Breast epithelium (tissue), 4 donors: Measurements from ENCODE around the gene COL11A1. TPM values are rescaled to one million over a fixed set of nuclear protein-coding genes. Genes with fewer than 3 reads are reported as not detected.

Source experiments
- DNase-seq, 2 donors: peaks; one replicate each; pipeline ENCODE4 v3.0.0-alpha.2; 2019; ENCODE audit warnings: low spot score in 2 of 2
- H3K27ac ChIP-seq, 2 donors: fragments of 200-600 bp; sonication (generic) in 1 of 2; one replicate each; pipeline ENCODE4 v1.5.1; 2016 to 2019; ENCODE audit warnings: mild to moderate bottlenecking in 1 of 2
- H3K27me3 ChIP-seq, 2 donors: fragments of 200-600 bp; sonication (generic) in 1 of 2; one replicate each; pipeline versions ENCODE4 v1.5.1 to v1.6.0; 2017 to 2019; ENCODE audit warnings: control low read depth in 1 of 2, mild to moderate bottlenecking in 1 of 2
- H3K36me3 ChIP-seq: fragments of 200-600 bp; one replicate; pipeline ENCODE4 v1.5.1; 2019
- H3K4me1 ChIP-seq, 2 donors: fragments of 200-600 bp; sonication (generic); one replicate each; pipeline ENCODE4 v1.5.1; 2016 to 2019; ENCODE audit warnings: control low read depth in 1 of 2
- H3K4me3 ChIP-seq, 3 donors: fragments of 200-600 bp; sonication (generic); 1 replicate in 2 of 3; 2 replicates in 1 of 3; pipeline ENCODE4 v1.5.1; 2016 to 2019; ENCODE audit warnings: mild to moderate bottlenecking in 3 of 3, moderate library complexity in 2 of 3
- H3K9me3 ChIP-seq, 2 donors: fragments of 200-600 bp; sonication (generic) in 1 of 2; one replicate each; pipeline ENCODE4 v1.5.1; 2016 to 2019; ENCODE audit warnings: control low read depth in 1 of 2
- POLR2A ChIP-seq: fragments of 450-650 bp; IDR thresholded peaks from one replicate; pipeline ENCODE4 v1.6.1; 2016; ENCODE audit warnings: antibody characterized with exemption, mild to moderate bottlenecking, moderate library complexity
- POLR2AphosphoS5 ChIP-seq, 3 donors: sonication (generic); formaldehyde crosslinking; IDR thresholded peaks; one replicate each; pipeline ENCODE4 v1.6.1; 2017; ENCODE audit warnings: antibody characterized with exemption in 3 of 3
- intact Hi-C: fragments of 100-400 bp; cut with DNase I; formaldehyde crosslinking; loops from one replicate; pipeline ENCODE4 v1.15.1; 2023; ENCODE audit warnings: low total_unique reads
- total RNA-seq, 3 donors: library from RNA; depleted of rRNA; stranded (reverse); fragments of >200 nt; gene quantifications; one replicate each; pipeline ENCODE4 v1.1.0, GENCODE V29; 2016
- TF ChIP-seq, protein P1 (sequence below), 3 donors: fragments of 450-650 bp; IDR thresholded peaks; one replicate each; pipeline ENCODE4 v1.5.1; 2016 to 2017; ENCODE audit warnings: antibody characterized with exemption in 3 of 3, mild to moderate bottlenecking in 3 of 3, moderate library complexity in 3 of 3

Gene COL11A1
- total RNA-seq, 3 donors from 2014 or later: 0.48 to 0.98 (median 0.88) TPM

DNA sequence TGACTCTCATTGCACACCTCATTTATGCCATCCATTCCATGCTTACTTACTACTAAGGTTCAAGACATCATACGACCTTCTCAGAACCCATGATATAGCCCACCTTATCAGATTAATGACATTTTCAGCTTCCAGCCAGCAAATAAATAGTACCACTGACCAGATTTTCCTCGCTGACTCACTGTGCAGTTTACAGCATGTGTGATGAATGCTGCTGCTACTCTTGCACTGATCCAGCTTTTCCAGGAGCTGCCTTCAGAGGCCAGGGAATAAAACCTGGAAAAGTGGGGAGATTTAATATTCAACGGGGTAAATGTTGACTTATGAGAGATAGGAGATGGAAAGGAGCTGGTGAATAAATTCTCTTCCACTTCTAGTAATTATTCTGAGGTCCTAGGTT, 247.1 kb downstream of the COL11A1 start:
- intact Hi-C loops: no loop called here
- TF ChIP-seq POLR2A (no peak), POLR2AphosphoS5 (IDR thresholded peaks at IDR 0.05) (no peak)
- TF ChIP-seq, protein P1, sequence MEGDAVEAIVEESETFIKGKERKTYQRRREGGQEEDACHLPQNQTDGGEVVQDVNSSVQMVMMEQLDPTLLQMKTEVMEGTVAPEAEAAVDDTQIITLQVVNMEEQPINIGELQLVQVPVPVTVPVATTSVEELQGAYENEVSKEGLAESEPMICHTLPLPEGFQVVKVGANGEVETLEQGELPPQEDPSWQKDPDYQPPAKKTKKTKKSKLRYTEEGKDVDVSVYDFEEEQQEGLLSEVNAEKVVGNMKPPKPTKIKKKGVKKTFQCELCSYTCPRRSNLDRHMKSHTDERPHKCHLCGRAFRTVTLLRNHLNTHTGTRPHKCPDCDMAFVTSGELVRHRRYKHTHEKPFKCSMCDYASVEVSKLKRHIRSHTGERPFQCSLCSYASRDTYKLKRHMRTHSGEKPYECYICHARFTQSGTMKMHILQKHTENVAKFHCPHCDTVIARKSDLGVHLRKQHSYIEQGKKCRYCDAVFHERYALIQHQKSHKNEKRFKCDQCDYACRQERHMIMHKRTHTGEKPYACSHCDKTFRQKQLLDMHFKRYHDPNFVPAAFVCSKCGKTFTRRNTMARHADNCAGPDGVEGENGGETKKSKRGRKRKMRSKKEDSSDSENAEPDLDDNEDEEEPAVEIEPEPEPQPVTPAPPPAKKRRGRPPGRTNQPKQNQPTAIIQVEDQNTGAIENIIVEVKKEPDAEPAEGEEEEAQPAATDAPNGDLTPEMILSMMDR (IDR thresholded peaks at IDR 0.05): no peak
- H3K4me1 ChIP-seq: no peaks in the 10 kb centered on the region

DNA sequence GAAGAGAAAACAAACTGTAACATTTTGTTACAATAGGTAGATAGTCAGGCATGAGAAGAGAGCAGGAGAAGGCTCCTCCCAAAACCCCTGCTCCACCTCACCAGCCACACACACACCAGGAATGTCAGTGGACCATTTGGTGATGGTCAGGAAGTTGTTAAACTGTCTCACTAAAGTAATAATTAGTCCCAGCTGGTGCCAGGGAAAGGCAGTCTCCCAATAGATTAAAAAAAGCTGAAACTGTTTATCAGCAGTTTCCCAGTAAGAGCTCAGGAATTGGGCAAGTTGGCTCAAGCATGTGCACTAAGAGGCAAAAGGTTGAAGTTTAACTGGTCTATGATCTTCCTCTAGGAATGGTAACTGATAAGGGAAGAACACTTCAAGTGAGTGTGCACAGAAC, 249.6 kb downstream of the COL11A1 start:
- Histone ChIP-seq H3K4me3 (no peak overlapping the region), H3K9me3 (peaks cover 4 to 19% of the 10 kb centered on the region in 2 donors), H3K4me1 (no peaks in the 10 kb centered on the region), H3K27me3 (no peaks in the 10 kb centered on the region), H3K36me3 (no peaks in the 10 kb centered on the region), H3K27ac (no peak overlapping the region)
- DNase-seq: no peak
- TF ChIP-seq POLR2A (no peak), POLR2AphosphoS5 (IDR thresholded peaks at IDR 0.05) (no peak)
- TF ChIP-seq, protein P1 (IDR thresholded peaks at IDR 0.05): no peak
- intact Hi-C loops: no loop called here

More for the DNA sequence above, 247.1 kb downstream of the COL11A1 start:
- Histone ChIP-seq H3K36me3 (no peaks in the 10 kb centered on the region), H3K4me3 (no peak overlapping the region), H3K27me3 (no peaks in the 10 kb centered on the region), H3K9me3 (peaks cover 0 to 9% of the 10 kb centered on the region in 2 donors), H3K27ac (no peak overlapping the region)
- DNase-seq: no peak

DNA sequence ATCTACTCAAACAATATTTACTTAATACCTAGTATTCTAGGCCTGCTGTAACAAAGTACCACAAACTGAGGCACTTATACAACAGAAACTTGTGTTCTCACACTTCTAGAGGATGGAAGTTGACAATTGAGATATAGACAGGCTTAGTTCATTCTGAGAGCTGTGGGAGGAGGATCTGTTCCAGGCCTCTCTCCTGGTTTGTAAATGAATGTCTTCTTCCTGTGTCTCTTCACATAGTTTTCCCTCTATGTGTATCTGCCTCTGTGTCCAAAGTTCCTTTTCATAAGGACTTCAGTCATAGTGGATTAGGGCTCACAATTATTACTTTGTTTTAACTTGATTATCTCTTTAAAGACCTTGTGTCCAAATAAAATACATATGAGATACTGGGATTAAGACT, 251.1 kb downstream of the COL11A1 start:
- H3K36me3 ChIP-seq: no peaks in the 10 kb centered on the region
- no peak for DNase-seq
- no peak overlapping the region for H3K4me3 ChIP-seq
- peaks cover 7 to 21% of the 10 kb centered on the region in 2 donors for H3K9me3 ChIP-seq
- no peak overlapping the region for H3K27ac ChIP-seq
- intact Hi-C loops: no loop called here
- no peaks in the 10 kb centered on the region for H3K27me3 ChIP-seq
- TF ChIP-seq, protein P1 (IDR thresholded peaks at IDR 0.05): no peak
- TF ChIP-seq POLR2AphosphoS5 (IDR thresholded peaks at IDR 0.05): no peak
- no peak for TF ChIP-seq POLR2A
- H3K4me1 ChIP-seq: no peaks in the 10 kb centered on the region

DNA sequence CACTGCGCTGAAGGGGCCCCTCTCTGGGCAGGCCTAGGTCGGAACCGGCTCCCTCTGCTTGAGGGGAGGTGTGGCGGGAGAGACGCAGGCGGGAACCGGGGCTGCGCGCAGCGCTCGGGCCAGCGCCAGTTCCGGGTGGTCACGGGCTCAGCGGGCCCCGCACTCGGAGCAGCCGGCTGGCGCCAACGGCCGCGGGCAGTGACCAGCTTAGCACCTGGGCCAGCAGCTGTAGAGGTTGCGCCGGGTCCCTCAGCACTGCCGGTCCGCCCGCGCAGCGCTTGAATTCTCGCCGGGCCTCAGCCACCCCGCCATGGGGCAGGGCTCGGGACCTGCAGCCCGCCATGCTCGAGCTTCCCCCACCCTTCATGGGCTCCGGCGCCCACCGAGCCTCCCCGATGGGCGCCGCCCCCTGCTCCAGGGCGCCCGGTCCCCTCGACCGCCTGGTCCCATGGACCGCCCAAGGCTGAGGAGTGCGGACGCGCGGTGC, 254.6 kb downstream of the COL11A1 start:
- intact Hi-C loops: no loop called here
- H3K27me3 ChIP-seq: no peaks in the 10 kb centered on the region

DNA sequence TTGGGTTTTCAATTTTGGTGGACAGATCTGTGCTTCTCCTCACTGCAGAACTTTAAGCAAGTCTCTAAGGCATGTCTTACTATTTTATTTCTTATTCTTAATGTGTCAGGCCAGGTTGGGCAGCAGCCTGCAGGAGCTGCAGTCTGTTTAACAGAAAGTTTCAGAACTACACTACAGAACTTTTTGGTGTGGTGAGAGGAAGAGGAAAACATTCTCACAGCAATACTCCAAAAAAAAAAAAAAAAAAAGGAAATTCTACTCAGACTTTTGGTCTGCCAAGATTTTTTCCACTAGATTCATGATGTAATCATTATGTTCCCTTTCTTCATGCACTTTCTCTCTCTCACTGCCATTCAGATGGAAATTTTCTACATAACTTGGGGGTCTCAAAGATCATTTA, 255.2 kb downstream of the COL11A1 start:
- Histone ChIP-seq H3K36me3 (no peaks in the 10 kb centered on the region), H3K27me3 (no peaks in the 10 kb centered on the region), H3K4me1 (no peaks in the 10 kb centered on the region), H3K4me3 (no peak overlapping the region), H3K27ac (no peak overlapping the region), H3K9me3 (peaks cover 7 to 24% of the 10 kb centered on the region in 2 donors)
- TF ChIP-seq, protein P1 (IDR thresholded peaks at IDR 0.05): no peak
- TF ChIP-seq POLR2AphosphoS5 (IDR thresholded peaks at IDR 0.05): no peak
- no peak for TF ChIP-seq POLR2A
- intact Hi-C loops: no loop called here
- no peak for DNase-seq

More for the DNA sequence above, 254.6 kb downstream of the COL11A1 start:
- no peak overlapping the region for H3K4me3 ChIP-seq
- TF ChIP-seq, protein P1 (IDR thresholded peaks at IDR 0.05): no peak
- no peak for TF ChIP-seq POLR2A
- no peak for TF ChIP-seq POLR2AphosphoS5 (IDR thresholded peaks at IDR 0.05)
- H3K9me3 ChIP-seq: peaks cover 7 to 21% of the 10 kb centered on the region in 2 donors
- H3K36me3 ChIP-seq: no peaks in the 10 kb centered on the region
- H3K4me1 ChIP-seq: no peaks in the 10 kb centered on the region
- H3K27ac ChIP-seq: no peak overlapping the region
- no peak for DNase-seq
